ENCODE data around the gene HOXA4. TPM values are rescaled to one million over a fixed set of nuclear protein-coding genes. Genes with fewer than 3 reads are reported as not detected.
A peak's percentile ranks its signal among the peaks of the same experiment; 100 is the strongest.

HOXA4 gene
- total RNA-seq, 5 donors from 2014 or later (not counting 1 experiment from before 2014, with no cell fraction given), result 0.25 to 0.38 (median 0.36) TPM; not detected in 2

GRCh38 chr7:27148756-27149641, 18.4 kb upstream of the HOXA4 start:
- H3K4me3 Mint-ChIP-seq, result peak overlapping the region in 1 of 3 donors; percentile 68
- no peaks in the 10 kb centered on the region for H3K36me3 Mint-ChIP-seq
- no peaks in the 10 kb centered on the region for H3K9me3 ChIP-seq
- ATAC-seq (replicated peaks in 1 of 4) (no peak), DNase-seq (no peak)
- H3K27me3 ChIP-seq (replicated peaks in 1 of 2; ENCODE audit: control insufficient read depth in 2 of 2, extremely low read depth in 1 of 2, insufficient read depth in 2 of 2, low read length in 1 of 2), result peaks cover 0 to 90% of the 10 kb centered on the region in 2 experiments
- H3K4me1 ChIP-seq (ENCODE audit: control insufficient read depth in 1 of 2, extremely low read depth in 1 of 2, insufficient read depth in 2 of 2, low read length in 2 of 2), result peaks cover 7 to 44% of the 10 kb centered on the region in 2 experiments
- CTCF ChIA-PET, result interaction anchor here (0.5 to 3.3 kb wide), 19 partner anchors 8 to 1257 kb away, joined by 3 to 9 read pairs (median 4); partner anchors contain the start of gene HOXA4 (in 1 of the 2)
- no peaks in the 10 kb centered on the region for H3K36me3 ChIP-seq (ENCODE audit: control insufficient read depth in 2 of 2, extremely low read depth in 1 of 2, insufficient read depth in 1 of 2, low read length in 1 of 2)
- no peak overlapping the region for H3K27ac ChIP-seq (ENCODE audit: low read length)
- POLR2A ChIA-PET, result interaction anchor here in 1 of 2 donors (0.5 kb wide), 1 partner anchor 12 kb away, joined by 3 read pairs; no protein-coding TSS in a partner anchor
- H3K4me3 ChIP-seq (ENCODE audit: control insufficient read depth in 1 of 2, extremely low read depth in 1 of 2, low read length in 1 of 2), result no peak overlapping the region
- H3K9me3 Mint-ChIP-seq, result no peaks in the 10 kb centered on the region
- H3K4me1 Mint-ChIP-seq, result peaks cover 35 to 40% (median 36%) of the 10 kb centered on the region in 3 donors
- H3K27ac Mint-ChIP-seq, result no peak overlapping the region
- 50% methylated on average over 17 of the region's 30 CpGs for WGBS (ENCODE audit: insufficient coverage)
- peaks cover 66 to 90% of the 10 kb centered on the region in 2 donors for H3K27me3 Mint-ChIP-seq

GRCh38 chr7:27148031-27148755, 17.6 kb upstream of the HOXA4 start:
- peaks cover 0 to 86% of the 10 kb centered on the region in 2 experiments for H3K27me3 ChIP-seq (replicated peaks in 1 of 2; ENCODE audit: control insufficient read depth in 2 of 2, extremely low read depth in 1 of 2, insufficient read depth in 2 of 2, low read length in 1 of 2)
- WGBS (ENCODE audit: insufficient coverage), result 23% methylated on average over 26 of the region's 28 CpGs
- H3K4me3 Mint-ChIP-seq, result peak overlapping the region in 2 of 3 donors; percentile 56 to 68

GRCh38 chr7:27147199-27148030, 16.9 kb upstream of the HOXA4 start, which contains the start of gene HOXA6:
HOXA6 (minus strand) TSS chr7:27147774; CDS start chr7:27147749, 25 bp downstream.
- ChIA-PET POLR2A (no interaction called here), CTCF (no interaction called here)
- peaks cover 0 to 83% of the 10 kb centered on the region in 2 experiments for H3K27me3 ChIP-seq (replicated peaks in 1 of 2; ENCODE audit: control insufficient read depth in 2 of 2, extremely low read depth in 1 of 2, insufficient read depth in 2 of 2, low read length in 1 of 2)
- H3K36me3 ChIP-seq (ENCODE audit: control insufficient read depth in 2 of 2, extremely low read depth in 1 of 2, insufficient read depth in 1 of 2, low read length in 1 of 2), result no peaks in the 10 kb centered on the region
- Mint-ChIP-seq H3K36me3 (no peaks in the 10 kb centered on the region), H3K9me3 (no peaks in the 10 kb centered on the region), H3K4me3 (peak within 1 kb of the TSS in 2 of 3 donors; percentile 56 to 68), H3K27ac (no peak within 1 kb of the TSS), H3K27me3 (peaks cover 60 to 83% of the 10 kb centered on the region in 2 donors), H3K4me1 (peaks cover 30 to 34% (median 34%) of the 10 kb centered on the region in 3 donors)
- no peak within 1 kb of the TSS for H3K27ac ChIP-seq (ENCODE audit: low read length)
- H3K4me1 ChIP-seq (ENCODE audit: control insufficient read depth in 1 of 2, extremely low read depth in 1 of 2, insufficient read depth in 2 of 2, low read length in 2 of 2), result peaks cover 7 to 40% of the 10 kb centered on the region in 2 experiments
- ATAC-seq (replicated peaks in 1 of 4) (no peak), DNase-seq (no peak)
- H3K9me3 ChIP-seq, result no peaks in the 10 kb centered on the region
- WGBS (ENCODE audit: insufficient coverage), result 32% methylated on average over 60 of the region's 63 CpGs
- peak within 1 kb of the TSS in 1 of 2 donors; percentile 54 for H3K4me3 ChIP-seq (ENCODE audit: control insufficient read depth in 1 of 2, extremely low read depth in 1 of 2, low read length in 1 of 2)

More at GRCh38 chr7:27148031-27148755, 17.6 kb upstream of the HOXA4 start:
- H3K9me3 ChIP-seq, result no peaks in the 10 kb centered on the region
- H3K27ac ChIP-seq (ENCODE audit: low read length), result no peak overlapping the region
- peaks cover 59 to 85% of the 10 kb centered on the region in 2 donors for H3K27me3 Mint-ChIP-seq
- DNase-seq (no peak), ATAC-seq (replicated peaks in 1 of 4) (no peak)
- no peaks in the 10 kb centered on the region for H3K36me3 Mint-ChIP-seq
- H3K4me1 ChIP-seq (ENCODE audit: control insufficient read depth in 1 of 2, extremely low read depth in 1 of 2, insufficient read depth in 2 of 2, low read length in 2 of 2), result peaks cover 7 to 44% of the 10 kb centered on the region in 2 experiments
- no peaks in the 10 kb centered on the region for H3K36me3 ChIP-seq (ENCODE audit: control insufficient read depth in 2 of 2, extremely low read depth in 1 of 2, insufficient read depth in 1 of 2, low read length in 1 of 2)
- ChIA-PET POLR2A (interaction anchor here in 1 of 2 donors (0.5 kb wide), 1 partner anchor 13 kb away, joined by 3 read pairs; no protein-coding TSS in a partner anchor), CTCF (interaction anchor here (0.7 to 3.3 kb wide), 3 partner anchors 14 to 779 kb away, joined by 3 to 9 read pairs (median 4); partner anchors contain the start of gene HOXA4 (in 1 of the 2))
- no peak overlapping the region for H3K27ac Mint-ChIP-seq
- H3K4me1 Mint-ChIP-seq, result peaks cover 32 to 36% (median 35%) of the 10 kb centered on the region in 3 donors
- H3K4me3 ChIP-seq (ENCODE audit: control insufficient read depth in 1 of 2, extremely low read depth in 1 of 2, low read length in 1 of 2), result peak overlapping the region in 1 of 2 donors; percentile 52
- no peaks in the 10 kb centered on the region for H3K9me3 Mint-ChIP-seq

- peaks cover 55 to 80% of the 10 kb centered on the region in 2 donors for H3K27me3 Mint-ChIP-seq
- H3K36me3 Mint-ChIP-seq, result no peaks in the 10 kb centered on the region
- H3K4me3 Mint-ChIP-seq, result no peak overlapping the region
- H3K4me3 ChIP-seq (ENCODE audit: control insufficient read depth in 1 of 2, extremely low read depth in 1 of 2, low read length in 1 of 2), result no peak overlapping the region
- H3K27ac ChIP-seq (ENCODE audit: low read length), result no peak overlapping the region
- H3K9me3 ChIP-seq, result no peaks in the 10 kb centered on the region
- 90% methylated on average over 3 of the region's 5 CpGs for WGBS (ENCODE audit: insufficient coverage)
- DNase-seq (no peak), ATAC-seq (replicated peaks in 1 of 4) (no peak)
- H3K4me1 ChIP-seq (ENCODE audit: control insufficient read depth in 1 of 2, extremely low read depth in 1 of 2, insufficient read depth in 2 of 2, low read length in 2 of 2), result peaks cover 4 to 32% of the 10 kb centered on the region in 2 experiments
- no peaks in the 10 kb centered on the region for H3K9me3 Mint-ChIP-seq
- H3K36me3 ChIP-seq (ENCODE audit: control insufficient read depth in 2 of 2, extremely low read depth in 1 of 2, insufficient read depth in 1 of 2, low read length in 1 of 2), result no peaks in the 10 kb centered on the region
- H3K27me3 ChIP-seq (replicated peaks in 1 of 2; ENCODE audit: control insufficient read depth in 2 of 2, extremely low read depth in 1 of 2, insufficient read depth in 2 of 2, low read length in 1 of 2), result peaks cover 0 to 83% of the 10 kb centered on the region in 2 experiments
- CTCF ChIA-PET, result interaction anchor here in 1 of 2 donors (0.6 to 0.7 kb wide), 3 partner anchors 58 to 443 kb away, joined by 3 read pairs; no protein-coding TSS in a partner anchor
- H3K27ac Mint-ChIP-seq, result no peak overlapping the region
- POLR2A ChIA-PET, result no interaction called here
- peaks cover 23 to 28% (median 26%) of the 10 kb centered on the region in 3 donors for H3K4me1 Mint-ChIP-seq
These were observed 16.1 kb upstream of the HOXA4 start for GRCh38 chr7:27146491-27147198.

GRCh38 chr7:27145914-27146412, 15.4 kb upstream of the HOXA4 start:
- ChIA-PET CTCF (interaction anchor here in 1 of 2 donors (0.6 to 0.7 kb wide), 2 partner anchors 59 to 79 kb away, joined by 3 read pairs; no protein-coding TSS in a partner anchor), POLR2A (no interaction called here)
- 86% methylated on average over 8 of the region's 11 CpGs for WGBS (ENCODE audit: insufficient coverage)
- no peaks in the 10 kb centered on the region for H3K36me3 ChIP-seq (ENCODE audit: control insufficient read depth in 2 of 2, extremely low read depth in 1 of 2, insufficient read depth in 1 of 2, low read length in 1 of 2)
- H3K4me1 ChIP-seq (ENCODE audit: control insufficient read depth in 1 of 2, extremely low read depth in 1 of 2, insufficient read depth in 2 of 2, low read length in 2 of 2), result peaks cover 0 to 25% of the 10 kb centered on the region in 2 experiments
- H3K27ac ChIP-seq (ENCODE audit: low read length), result no peak overlapping the region
- no peak for ATAC-seq (replicated peaks in 1 of 4)
- peaks cover 0 to 76% of the 10 kb centered on the region in 2 experiments for H3K27me3 ChIP-seq (replicated peaks in 1 of 2; ENCODE audit: control insufficient read depth in 2 of 2, extremely low read depth in 1 of 2, insufficient read depth in 2 of 2, low read length in 1 of 2)
- no peaks in the 10 kb centered on the region for H3K9me3 Mint-ChIP-seq
- no peaks in the 10 kb centered on the region for H3K36me3 Mint-ChIP-seq
- no peak overlapping the region for H3K4me3 Mint-ChIP-seq
- peaks cover 17 to 21% (median 20%) of the 10 kb centered on the region in 3 donors for H3K4me1 Mint-ChIP-seq
- H3K27me3 Mint-ChIP-seq, result peaks cover 54 to 80% of the 10 kb centered on the region in 2 donors
- DNase-seq, result no peak
- H3K27ac Mint-ChIP-seq, result no peak overlapping the region
- no peak overlapping the region for H3K4me3 ChIP-seq (ENCODE audit: control insufficient read depth in 1 of 2, extremely low read depth in 1 of 2, low read length in 1 of 2)
- no peaks in the 10 kb centered on the region for H3K9me3 ChIP-seq
